ENCODE measurements around the gene HS6ST2. TPM values are rescaled to one million over a fixed set of nuclear protein-coding genes. Genes with fewer than 3 reads are reported as not detected.

HS6ST2 gene
- total RNA-seq, 1 experiment from 2014 or later: 6.8 TPM

DNA sequence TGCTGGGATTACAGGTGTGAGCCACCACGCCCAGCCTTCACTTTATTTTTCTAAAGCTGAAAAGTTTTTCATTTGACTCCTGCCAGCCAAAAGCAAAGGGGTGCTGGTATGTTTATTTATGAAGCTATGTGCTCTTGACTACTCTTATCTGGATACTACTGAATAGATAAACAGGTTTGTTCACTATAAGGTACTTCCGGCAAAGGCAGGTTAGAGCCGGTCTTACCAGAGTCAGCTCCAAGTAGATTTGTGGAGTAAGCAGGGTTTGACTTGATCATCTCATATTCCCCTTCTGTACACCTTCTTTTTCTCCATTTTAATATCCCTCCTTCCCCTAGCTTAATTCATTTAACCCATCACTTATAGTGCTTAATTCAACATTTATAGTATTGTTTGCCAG lies 294.2 kb downstream of the HS6ST2 start:
- H3K27me3 ChIP-seq (ENCODE audit: control insufficient read depth, insufficient read depth, low read length): peaks cover 17% of the 10 kb centered on the region
- H3K4me3 ChIP-seq (ENCODE audit: insufficient read depth, low read depth, low read length): no peak overlapping the region
- no peak for DNase-seq
- no peaks in the 10 kb centered on the region for H3K36me3 ChIP-seq (replicated peaks; ENCODE audit: control insufficient read depth, insufficient read depth, low read length)

DNA sequence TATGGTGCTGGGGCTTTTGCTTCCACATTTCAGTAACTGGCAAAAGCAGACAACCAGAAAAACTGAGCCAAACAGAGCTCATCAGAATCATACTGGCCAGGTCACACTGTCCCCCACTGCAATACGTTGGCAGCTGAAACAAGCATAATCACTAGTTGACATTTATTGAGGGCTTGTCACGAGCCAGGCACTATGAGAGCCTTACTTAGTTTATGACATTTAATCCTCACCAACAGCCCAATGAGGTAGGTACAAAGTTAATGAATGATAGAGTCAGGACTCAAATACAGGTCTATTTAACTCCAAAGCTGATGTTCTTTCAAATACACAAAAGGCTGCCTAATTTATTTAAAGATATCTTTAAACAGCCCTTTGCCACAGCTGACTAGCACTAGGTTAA lies 295.6 kb downstream of the HS6ST2 start:
- H3K4me3 ChIP-seq (ENCODE audit: insufficient read depth, low read depth, low read length): no peak overlapping the region
- no peaks in the 10 kb centered on the region for H3K36me3 ChIP-seq (replicated peaks; ENCODE audit: control insufficient read depth, insufficient read depth, low read length)
- peaks cover 6% of the 10 kb centered on the region for H3K27me3 ChIP-seq (ENCODE audit: control insufficient read depth, insufficient read depth, low read length)
- DNase-seq: no peak

DNA sequence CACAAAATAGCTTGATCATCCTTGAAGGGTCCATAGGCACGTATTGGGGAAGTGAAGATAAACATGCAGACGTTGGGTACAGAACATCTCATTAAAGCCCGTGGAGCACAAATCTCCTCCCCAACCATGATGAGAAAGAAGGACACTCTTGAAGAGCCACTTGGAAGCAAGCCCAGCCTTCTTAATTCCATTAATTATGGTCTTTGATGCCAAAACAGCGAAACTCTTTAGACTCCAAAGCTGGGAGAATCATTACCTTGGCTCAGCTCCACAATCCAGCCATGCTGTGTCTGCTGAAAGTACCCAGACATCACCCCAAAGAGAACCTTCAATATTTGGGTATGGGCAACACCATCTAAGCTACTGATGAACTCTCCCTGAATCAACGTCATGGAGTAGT lies 300.6 kb downstream of the HS6ST2 start:
- DNase-seq: no peak
- no peaks in the 10 kb centered on the region for H3K36me3 ChIP-seq (replicated peaks; ENCODE audit: control insufficient read depth, insufficient read depth, low read length)
- H3K4me3 ChIP-seq (ENCODE audit: insufficient read depth, low read depth, low read length): no peak overlapping the region
- H3K27me3 ChIP-seq (ENCODE audit: control insufficient read depth, insufficient read depth, low read length): no peaks in the 10 kb centered on the region; the same call in 1 of the 2 replicates

DNA sequence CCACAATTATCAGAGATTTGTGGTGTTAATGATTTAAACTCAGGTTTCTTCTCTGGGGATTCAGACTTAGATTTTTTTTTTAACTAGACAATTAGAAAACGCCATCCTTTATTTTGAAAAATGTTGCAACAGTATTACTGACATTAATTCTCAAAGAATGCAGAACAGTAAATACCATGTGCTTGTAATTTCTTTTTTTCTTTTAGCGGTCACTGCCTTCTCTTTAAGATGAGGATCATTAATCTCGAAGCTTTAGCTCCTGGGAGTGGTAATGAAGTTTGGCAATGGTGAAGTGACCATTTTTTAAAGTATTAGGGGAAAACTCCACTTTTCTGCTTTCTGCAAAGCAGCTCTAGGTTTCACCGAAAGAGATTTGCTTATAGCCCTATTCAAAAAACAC lies 305.6 kb downstream of the HS6ST2 start:
- no peak for DNase-seq
- Histone ChIP-seq H3K4me3 (ENCODE audit: insufficient read depth, low read depth, low read length) (no peak overlapping the region), H3K36me3 (replicated peaks; ENCODE audit: control insufficient read depth, insufficient read depth, low read length) (no peaks in the 10 kb centered on the region), H3K27me3 (ENCODE audit: control insufficient read depth, insufficient read depth, low read length) (no peaks in the 10 kb centered on the region)

DNA sequence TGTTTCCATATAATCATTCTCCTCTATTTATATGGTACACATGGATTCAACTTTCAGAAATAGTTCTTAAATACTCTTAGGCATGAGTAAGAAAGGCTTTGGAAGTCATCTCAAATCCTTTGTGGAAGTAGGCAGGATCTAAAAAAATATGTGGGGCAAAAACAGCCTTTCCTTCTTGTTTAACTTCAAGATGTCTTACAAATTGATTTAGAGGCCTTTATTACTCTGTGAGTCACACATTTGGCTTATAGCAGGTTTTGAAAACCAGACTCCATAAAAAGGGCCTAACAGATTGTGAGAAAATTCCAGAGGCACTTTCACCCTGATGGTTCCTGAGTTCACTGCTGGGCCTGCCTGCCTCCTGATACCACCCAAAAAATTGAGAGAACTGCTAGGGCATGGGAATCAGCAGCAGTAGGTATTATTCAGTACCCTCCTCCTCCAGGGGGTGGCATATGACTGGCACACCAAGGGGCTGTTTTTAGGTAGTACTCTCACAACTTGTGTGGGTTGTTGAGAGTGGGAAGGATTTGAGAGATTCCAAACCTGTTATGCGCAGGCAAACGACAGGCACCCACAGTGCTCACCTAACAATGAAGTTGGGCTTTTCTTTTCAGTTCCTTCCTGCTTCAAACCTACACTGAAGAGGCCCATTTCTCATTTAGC lies 306.9 kb downstream of the HS6ST2 start:
- Histone ChIP-seq H3K27me3 (ENCODE audit: control insufficient read depth, insufficient read depth, low read length) (no peaks in the 10 kb centered on the region), H3K36me3 (replicated peaks; ENCODE audit: control insufficient read depth, insufficient read depth, low read length) (no peaks in the 10 kb centered on the region), H3K4me3 (ENCODE audit: insufficient read depth, low read depth, low read length) (no peak overlapping the region)
- DNase-seq: no peak

DNA sequence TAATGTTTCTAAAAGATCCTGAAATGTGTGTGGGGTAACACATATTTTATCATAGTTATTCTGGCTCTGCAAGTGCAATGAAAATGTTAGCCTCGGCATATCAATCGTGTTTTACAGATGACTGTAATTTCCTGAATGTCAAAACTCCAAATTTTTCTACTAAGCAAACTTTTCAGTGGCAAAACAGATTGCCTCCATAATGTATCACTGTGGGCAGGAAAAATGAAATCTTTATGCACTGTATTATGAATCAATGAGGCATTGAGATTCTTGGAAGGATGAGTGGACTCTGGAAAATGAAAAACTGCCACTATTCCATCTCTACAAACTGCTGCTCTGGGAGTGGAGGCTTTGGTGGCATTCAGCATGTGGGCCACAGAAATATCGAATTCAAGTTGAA lies 309.5 kb downstream of the HS6ST2 start:
- H3K4me3 ChIP-seq (ENCODE audit: insufficient read depth, low read depth, low read length): no peak overlapping the region
- DNase-seq: no peak
- H3K27me3 ChIP-seq (ENCODE audit: control insufficient read depth, insufficient read depth, low read length): no peaks in the 10 kb centered on the region
- no peaks in the 10 kb centered on the region for H3K36me3 ChIP-seq (replicated peaks; ENCODE audit: control insufficient read depth, insufficient read depth, low read length)

DNA sequence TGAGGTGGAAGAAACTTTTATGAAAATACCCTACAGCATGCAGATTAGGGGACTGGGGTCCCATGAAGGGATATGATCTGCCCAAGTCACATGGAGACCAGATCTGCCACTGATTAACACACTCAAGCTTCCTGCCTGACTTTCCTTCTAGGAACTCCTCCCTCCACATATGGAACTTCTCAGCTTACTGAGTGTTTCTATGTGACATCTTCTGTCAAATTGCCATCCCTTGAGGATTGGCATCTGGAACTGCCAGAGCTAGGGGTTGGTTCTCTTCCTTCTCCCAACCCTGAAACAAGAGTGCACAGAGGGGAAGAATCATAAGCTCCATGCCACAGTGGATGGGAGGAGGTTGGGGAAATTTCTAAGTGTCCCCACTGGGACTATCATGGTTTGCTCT lies 319.0 kb downstream of the HS6ST2 start:
- Histone ChIP-seq H3K27me3 (ENCODE audit: control insufficient read depth, insufficient read depth, low read length) (no peaks in the 10 kb centered on the region), H3K36me3 (replicated peaks; ENCODE audit: control insufficient read depth, insufficient read depth, low read length) (no peaks in the 10 kb centered on the region), H3K4me3 (ENCODE audit: insufficient read depth, low read depth, low read length) (no peak overlapping the region)
- no peak for DNase-seq

DNA sequence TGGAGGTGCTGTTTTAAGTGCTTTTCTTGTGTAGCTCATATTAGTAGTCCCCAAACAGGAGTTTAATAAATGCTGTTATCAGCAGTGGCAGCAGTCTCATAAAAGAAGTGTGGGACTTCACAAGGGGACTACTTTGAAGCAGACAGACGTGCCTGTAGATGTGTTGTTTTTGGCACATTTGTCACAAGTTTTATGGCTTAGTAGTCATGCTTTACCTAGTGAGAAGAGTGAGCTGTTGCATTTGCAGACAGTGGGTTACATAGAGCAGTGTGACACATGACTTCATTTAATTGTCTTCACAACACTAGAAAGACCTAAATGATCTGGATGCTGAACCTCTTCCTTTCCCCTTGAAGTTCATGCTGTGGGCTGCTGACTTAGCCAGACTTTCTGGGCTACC lies 320.1 kb downstream of the HS6ST2 start:
- Histone ChIP-seq H3K27me3 (ENCODE audit: control insufficient read depth, insufficient read depth, low read length) (no peaks in the 10 kb centered on the region), H3K36me3 (replicated peaks; ENCODE audit: control insufficient read depth, insufficient read depth, low read length) (no peaks in the 10 kb centered on the region), H3K4me3 (ENCODE audit: insufficient read depth, low read depth, low read length) (no peak overlapping the region)
- DNase-seq: no peak

DNA sequence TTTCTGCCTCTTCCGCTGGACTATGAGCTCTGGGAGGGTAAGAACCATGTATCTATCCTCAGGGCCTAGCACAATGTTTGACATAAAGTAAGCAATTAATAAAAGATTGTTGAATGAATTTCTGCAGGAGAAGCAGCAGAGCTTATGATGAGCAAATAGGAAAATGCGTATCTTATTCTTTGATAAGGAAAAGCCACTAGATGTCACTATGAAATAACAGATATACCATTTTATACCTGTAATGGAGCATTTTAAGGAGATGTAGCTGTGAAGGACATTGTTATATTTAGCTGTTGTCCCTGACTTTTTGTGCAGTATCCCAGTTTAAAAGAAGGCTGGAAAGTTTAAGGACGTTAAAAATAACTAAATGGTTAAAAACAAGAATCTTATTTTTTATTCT lies 322.3 kb downstream of the HS6ST2 start:
- Histone ChIP-seq H3K36me3 (replicated peaks; ENCODE audit: control insufficient read depth, insufficient read depth, low read length) (no peaks in the 10 kb centered on the region), H3K27me3 (ENCODE audit: control insufficient read depth, insufficient read depth, low read length) (no peaks in the 10 kb centered on the region), H3K4me3 (ENCODE audit: insufficient read depth, low read depth, low read length) (no peak overlapping the region)
- no peak for DNase-seq

DNA sequence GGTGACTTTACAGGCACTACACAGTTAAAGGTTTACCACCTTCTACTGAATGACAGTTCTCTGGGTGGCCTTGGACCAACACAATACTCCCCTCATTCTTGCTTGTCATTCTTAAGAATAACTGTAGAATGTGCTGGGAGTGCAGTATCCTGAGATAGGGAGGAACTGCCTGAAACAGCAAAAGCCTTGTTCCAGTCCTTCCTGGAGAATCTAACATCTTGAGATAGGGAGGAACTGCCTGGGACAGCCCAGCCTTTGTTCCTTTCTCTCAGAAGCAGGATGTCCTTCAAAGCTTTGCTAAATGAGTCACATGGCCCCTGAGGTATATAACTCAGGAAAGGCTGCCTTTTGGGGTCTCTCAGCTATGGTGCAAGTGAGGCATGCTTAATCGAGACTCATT lies 323.9 kb downstream of the HS6ST2 start:
- H3K4me3 ChIP-seq (ENCODE audit: insufficient read depth, low read depth, low read length): no peak overlapping the region
- no peaks in the 10 kb centered on the region for H3K27me3 ChIP-seq (ENCODE audit: control insufficient read depth, insufficient read depth, low read length)
- no peaks in the 10 kb centered on the region for H3K36me3 ChIP-seq (replicated peaks; ENCODE audit: control insufficient read depth, insufficient read depth, low read length)
- no peak for DNase-seq

DNA sequence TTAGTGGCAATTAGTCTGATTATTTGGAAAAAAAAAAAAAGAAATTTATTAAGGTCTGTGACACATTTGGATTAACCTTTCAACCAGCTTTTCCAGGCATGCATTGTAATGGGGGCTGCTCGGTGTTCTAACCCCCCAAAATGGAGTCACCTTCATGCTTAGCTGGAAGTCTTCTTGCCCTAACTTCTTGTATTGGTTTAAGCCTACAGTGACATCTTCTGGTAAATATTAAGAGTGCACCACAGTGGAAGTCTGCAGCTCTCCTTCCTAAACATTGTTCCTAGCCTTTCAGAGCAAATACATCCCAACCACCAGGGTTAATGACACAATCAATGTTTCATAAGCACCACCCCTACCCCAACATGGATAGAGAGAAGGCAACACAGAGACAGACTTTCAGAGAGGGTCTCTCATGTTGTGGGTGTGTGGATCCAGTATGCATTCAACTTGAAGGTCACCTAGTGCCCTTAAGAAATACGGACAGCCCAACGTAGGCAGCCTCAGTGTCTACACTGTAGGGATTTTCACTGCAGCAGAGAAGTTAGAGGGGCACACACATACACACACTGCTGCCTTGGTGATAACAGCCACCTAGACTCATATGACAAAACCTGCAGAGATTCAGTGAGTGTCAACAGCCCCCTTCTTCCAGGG lies 326.7 kb downstream of the HS6ST2 start:
- no peaks in the 10 kb centered on the region for H3K27me3 ChIP-seq (ENCODE audit: control insufficient read depth, insufficient read depth, low read length)
- no peak overlapping the region for H3K4me3 ChIP-seq (ENCODE audit: insufficient read depth, low read depth, low read length)
- H3K36me3 ChIP-seq (replicated peaks; ENCODE audit: control insufficient read depth, insufficient read depth, low read length): no peaks in the 10 kb centered on the region
- DNase-seq: peak; percentile 1

DNA sequence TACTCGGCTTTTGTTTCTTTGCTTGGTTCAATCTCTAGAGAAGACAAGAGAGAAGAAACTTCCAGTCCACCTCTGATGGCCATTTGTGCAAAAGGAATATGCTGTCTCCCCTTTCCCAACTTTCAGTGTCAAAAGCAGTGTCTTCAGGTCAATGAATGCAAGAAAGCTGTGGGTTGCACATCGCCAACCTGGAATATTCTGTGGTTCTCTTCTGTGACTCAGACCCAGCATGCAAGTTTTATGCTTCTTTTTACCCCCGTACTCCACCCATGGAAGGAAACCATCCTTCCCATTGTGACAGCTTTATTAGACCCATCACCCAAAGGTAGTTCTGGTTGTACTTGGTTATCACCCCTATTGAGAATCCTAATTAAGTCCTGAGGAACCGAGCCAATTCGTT lies 334.0 kb downstream of the HS6ST2 start:
- Histone ChIP-seq H3K36me3 (replicated peaks; ENCODE audit: control insufficient read depth, insufficient read depth, low read length) (no peaks in the 10 kb centered on the region), H3K27me3 (ENCODE audit: control insufficient read depth, insufficient read depth, low read length) (no peaks in the 10 kb centered on the region), H3K4me3 (ENCODE audit: insufficient read depth, low read depth, low read length) (no peak overlapping the region)
- DNase-seq: no peak

DNA sequence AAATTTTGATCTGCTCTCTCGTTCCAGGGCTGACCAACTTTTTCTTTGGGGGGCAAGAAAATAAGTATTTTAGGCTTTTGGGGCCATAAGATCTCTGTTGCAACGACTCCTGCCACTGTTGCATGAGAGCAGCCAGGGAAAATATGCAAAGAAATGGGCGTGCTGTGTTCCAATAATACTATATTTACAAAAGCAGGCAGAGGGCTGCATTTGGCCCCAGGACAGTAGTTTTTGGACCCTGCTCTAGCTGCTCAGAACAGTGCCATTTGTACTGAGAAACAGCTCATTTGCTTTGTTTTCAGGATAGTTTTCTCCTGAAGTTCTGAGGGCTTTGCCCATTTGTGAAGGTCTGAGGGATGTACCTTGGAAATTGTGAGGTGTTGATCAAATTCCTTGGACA lies 334.5 kb downstream of the HS6ST2 start:
- no peak for DNase-seq
- Histone ChIP-seq H3K4me3 (ENCODE audit: insufficient read depth, low read depth, low read length) (no peak overlapping the region), H3K27me3 (ENCODE audit: control insufficient read depth, insufficient read depth, low read length) (no peaks in the 10 kb centered on the region), H3K36me3 (replicated peaks; ENCODE audit: control insufficient read depth, insufficient read depth, low read length) (no peaks in the 10 kb centered on the region)

DNA sequence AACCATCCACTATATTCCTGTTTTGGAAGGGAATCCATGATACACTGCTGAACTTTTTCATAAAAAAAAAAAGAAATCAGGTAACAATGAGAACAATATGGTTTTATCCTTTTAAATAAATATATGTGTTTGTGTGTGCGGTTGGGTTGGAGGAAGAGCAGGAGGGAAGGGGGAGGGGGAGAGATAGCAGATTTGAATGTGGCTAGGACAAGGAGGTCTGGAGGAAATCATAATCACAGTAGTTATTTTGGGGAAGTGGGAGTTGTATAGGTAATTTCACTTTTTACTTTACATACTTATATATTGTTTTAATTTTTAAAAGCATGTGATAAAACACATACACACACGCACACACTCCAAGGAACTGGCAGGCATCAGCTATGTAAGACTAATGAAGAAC lies 335.1 kb downstream of the HS6ST2 start:
- H3K27me3 ChIP-seq (ENCODE audit: control insufficient read depth, insufficient read depth, low read length): no peaks in the 10 kb centered on the region
- DNase-seq: no peak
- no peak overlapping the region for H3K4me3 ChIP-seq (ENCODE audit: insufficient read depth, low read depth, low read length)
- H3K36me3 ChIP-seq (replicated peaks; ENCODE audit: control insufficient read depth, insufficient read depth, low read length): no peaks in the 10 kb centered on the region

DNA sequence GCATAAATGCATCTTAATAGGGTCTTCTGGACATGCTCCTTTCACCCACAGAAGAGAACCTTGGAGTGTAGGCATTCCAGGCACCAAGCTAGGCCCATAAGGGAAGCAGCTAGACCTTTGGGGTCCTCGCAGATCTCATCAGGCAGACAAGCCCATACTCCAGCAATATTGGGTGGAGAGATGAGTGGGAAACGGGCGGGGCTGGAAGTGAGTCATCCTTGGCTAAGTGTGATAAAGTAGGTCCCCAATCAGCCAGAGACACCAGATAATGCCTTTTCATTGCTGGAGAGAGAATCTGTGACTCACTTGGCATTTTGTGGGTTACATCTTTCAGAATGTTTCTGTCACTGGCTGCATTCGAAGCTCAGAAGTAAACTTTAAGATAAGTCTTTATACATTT lies 336.3 kb downstream of the HS6ST2 start:
- no peaks in the 10 kb centered on the region for H3K27me3 ChIP-seq (ENCODE audit: control insufficient read depth, insufficient read depth, low read length)
- no peak for DNase-seq

DNA sequence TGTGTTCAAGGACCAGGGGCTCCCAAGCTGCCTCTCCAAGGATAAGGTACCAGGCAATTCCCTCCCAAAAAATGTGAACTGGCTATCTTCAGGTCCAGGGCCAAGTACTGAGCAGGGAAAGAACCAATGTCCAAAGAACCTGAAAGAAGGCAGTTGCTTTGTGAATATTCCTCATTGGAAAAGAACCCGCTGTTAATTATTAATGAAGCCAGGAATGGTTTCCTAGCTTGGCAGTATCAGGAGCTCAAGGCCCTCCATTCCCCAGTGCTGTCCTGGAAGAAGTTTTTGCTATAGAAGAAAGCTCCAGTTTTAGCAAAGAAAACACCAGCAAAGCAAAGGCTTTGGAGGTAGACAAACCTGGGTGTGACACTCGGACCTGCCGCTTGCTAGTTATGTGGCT lies 339.6 kb downstream of the HS6ST2 start:
- H3K4me3 ChIP-seq (ENCODE audit: insufficient read depth, low read depth, low read length): no peak overlapping the region
- no peaks in the 10 kb centered on the region for H3K36me3 ChIP-seq (replicated peaks; ENCODE audit: control insufficient read depth, insufficient read depth, low read length)
- H3K27me3 ChIP-seq (ENCODE audit: control insufficient read depth, insufficient read depth, low read length): no peaks in the 10 kb centered on the region
- no peak for DNase-seq

More for the DNA sequence above, 336.3 kb downstream of the HS6ST2 start:
- Histone ChIP-seq H3K4me3 (ENCODE audit: insufficient read depth, low read depth, low read length) (no peak overlapping the region), H3K36me3 (replicated peaks; ENCODE audit: control insufficient read depth, insufficient read depth, low read length) (no peaks in the 10 kb centered on the region)

All from H7 (cell line).